NCI-H82 treated with DMSO at 0.1 percent for 48 hours (cell line): ENCODE results near the gene HNRNPA2B1.
"Not testable (repeated sequence)": the region's sequence is repeated elsewhere in the genome, so short reads cannot be mapped to it uniquely, and the experiment has no call there.

Source experiments
- DNase-seq: peaks from one replicate; lab custom pipeline; 2025; ENCODE audit not compliant: unreplicated experiment; lab: John Stamatoyannopoulos, UW

Gene HNRNPA2B1

DNA sequence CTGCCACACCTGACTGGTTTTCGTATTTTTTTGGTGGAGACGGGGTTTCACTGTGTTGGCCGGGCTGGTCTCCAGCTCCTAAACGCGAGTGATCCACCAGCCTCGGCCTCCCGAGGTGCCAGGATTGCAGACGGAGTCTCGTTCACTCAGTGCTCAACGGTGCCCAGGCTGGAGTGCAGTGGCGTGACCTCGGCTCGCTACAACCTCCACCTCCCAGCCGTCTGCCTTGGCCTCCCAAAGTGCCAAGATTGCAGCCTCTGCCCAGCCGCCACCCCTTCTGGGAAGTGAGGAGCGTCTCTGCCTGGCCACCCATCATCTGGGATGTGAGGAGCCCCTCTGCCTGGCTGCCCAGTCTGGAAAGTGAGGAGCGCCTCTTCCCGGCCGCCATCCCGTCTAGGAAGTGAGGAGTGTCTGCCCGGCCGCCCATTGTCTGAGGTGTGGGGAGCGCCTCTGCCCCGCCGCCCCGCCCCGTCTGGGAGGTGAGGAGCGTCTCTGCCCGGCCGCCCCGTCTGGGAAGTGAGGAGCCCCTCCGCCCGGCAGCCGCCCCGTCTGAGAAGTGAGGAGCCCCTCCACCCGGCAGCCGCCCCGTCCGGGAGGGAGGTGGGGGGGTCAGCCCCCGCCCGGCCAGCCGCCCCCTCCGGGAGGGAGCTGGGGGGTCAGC is 52.8 kb downstream of the HNRNPA2B1 start:
- DNase-seq: not testable (repeated sequence)

DNA sequence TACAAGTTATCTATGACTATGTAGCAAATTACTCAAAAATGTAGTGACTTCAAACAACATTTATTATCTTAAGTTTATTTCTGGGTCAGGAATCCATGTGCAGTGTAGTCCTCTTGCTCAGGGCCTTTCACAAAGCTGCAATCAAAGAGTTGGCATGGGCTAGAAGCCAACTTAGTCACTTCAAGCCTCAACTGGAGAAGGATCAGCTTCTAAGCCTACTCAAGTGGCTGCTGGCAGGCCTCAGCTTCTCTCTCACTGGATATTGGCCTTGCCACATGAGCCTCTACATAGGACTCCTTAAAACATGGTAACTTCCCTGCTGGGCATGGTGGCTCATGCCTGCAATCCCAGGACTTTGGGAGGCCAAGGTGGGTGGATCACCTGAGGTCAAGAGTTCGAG is 53.5 kb downstream of the HNRNPA2B1 start:
- no peak for DNase-seq

DNA sequence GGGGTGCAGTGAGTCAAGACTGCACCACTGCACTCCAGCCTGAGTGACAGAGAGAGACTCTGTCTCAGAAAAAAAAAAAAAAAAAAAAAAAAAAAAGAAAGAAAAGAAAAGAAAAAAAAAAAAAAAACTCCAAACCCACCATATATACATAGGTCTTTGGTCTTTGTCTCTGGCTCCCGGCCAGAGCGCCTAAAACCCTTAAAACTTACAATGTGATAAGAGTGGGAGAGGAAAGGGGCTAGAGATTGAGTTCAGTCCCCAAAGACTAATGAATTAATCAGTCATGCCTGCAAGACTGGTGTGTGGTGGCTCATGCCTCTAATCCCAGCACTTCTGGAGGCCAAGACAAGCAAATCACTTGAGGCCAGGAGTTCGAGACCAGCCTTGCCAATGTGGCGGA is 55.3 kb downstream of the HNRNPA2B1 start:
- no peak for DNase-seq

- DNase-seq: no peak
These were observed 56.1 kb downstream of the HNRNPA2B1 start for GRCh38 chr7:26144184-26145080.

GRCh38 chr7:26143298-26144048 is 57.1 kb downstream of the HNRNPA2B1 start:
- no peak for DNase-seq

- DNase-seq: no peak
These were observed 59.5 kb downstream of the HNRNPA2B1 start for GRCh38 chr7:26141077-26141476.

DNA sequence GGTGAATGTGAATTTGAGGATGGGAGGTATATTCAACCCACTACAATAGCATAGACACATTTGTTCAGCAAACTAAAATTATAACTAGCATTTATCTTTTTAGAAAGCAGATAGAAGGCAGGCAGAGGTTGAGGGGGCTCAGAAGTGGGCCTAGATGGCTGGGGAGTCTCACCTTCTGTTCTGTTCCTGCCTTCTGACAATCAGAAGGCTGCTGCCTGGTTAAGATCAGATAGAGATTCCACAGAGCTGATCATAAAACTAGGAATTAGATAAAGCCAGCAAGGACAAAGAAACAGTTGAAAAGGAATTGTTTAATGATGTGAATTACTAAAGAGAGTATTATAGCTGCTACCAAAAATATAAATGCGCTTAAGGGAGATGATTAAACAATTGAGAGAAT is 60.2 kb downstream of the HNRNPA2B1 start:
- DNase-seq: no peak
